Stimulated activated CD8-positive, alpha-beta memory T cell treated with anti-CD3 and anti-CD28 coated beads, Interleukin-2, amount 100 ng/mL, for 1 hour (primary cell): ENCODE results near the gene ACOT11.

Source experiments
- DNase-seq, 2 donors: peaks; one replicate each; pipeline ENCODE4 v3.0.0-alpha.2; 2020; ENCODE audit warnings: low read depth in 2 of 2

ACOT11 gene

DNA sequence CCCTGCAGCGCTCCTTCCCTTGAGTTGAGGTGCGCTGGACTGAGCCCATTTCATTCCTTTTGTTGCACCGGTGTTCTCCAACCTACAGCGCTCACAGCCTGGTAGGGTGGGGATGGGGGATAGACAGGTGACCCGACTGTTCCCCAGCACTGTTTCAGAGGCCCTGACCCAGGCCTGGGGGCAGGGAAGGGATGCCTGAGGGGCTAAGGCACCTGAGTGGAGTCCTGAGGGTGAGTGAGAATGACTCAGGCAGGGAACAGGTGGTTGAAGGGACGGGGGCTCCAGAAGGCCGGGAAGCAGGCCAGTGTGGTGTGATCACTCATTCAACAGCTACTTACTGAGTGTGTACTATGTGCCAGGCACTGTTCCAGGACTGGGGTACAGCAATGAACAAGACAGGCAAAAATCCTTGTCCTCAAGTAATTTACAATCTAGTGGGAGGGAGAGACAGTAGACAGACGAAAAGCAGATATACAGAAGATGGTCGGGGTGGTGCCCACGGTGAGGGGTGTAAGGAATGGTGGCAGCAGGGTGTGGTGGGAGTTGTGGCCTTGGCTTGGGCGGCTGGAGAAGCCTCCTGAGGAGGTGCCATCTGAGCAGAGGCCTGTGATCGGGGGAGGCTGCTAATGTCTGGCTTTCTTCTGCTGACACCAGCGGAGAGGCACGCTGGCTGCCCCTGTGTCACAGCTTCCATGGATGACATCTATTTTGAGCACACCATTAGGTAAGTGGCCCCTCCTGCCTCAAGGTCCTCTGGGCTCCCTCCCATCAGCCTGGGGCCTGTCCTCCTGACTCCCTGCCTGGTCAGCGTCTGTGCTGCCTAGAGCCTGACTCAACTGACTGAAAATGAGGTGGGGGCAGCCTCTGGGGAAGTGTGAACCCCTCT, 37.4 kb downstream of the ACOT11 start:
- no peak for DNase-seq

- DNase-seq: no peak
Measured at GRCh38 chr1:54588377-54588776, 40.3 kb downstream of the ACOT11 start.

DNA sequence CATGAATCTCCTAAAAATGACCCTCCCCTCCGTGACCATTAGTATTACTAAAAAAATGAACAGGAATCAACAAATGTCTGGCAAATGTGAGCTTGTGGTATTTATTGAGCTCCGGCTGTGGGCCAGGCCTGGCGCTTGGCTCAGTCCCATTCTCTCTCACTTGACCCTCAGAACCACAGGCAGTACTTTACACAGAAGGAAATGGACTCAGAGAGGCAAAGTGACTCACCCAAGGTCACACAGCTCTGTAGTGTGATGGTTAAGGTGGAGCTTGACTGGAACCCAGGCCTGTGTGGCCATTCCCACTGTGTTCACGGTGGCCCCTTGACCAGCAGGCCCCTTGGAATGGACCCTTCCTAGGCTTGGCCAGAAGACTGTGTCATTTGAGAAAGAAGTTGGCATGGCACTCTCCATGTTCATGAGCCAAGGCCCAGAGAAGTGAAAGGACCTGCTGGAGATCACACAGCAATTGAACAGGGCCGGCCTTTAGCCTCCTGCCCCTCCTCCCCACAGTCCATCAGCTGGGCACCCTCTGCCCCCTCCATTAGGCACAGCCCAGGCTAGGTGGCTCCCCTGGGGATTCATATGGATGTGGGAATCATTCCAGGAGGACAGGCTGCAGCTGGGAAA, 43.2 kb downstream of the ACOT11 start:
- DNase-seq: no peak

DNA sequence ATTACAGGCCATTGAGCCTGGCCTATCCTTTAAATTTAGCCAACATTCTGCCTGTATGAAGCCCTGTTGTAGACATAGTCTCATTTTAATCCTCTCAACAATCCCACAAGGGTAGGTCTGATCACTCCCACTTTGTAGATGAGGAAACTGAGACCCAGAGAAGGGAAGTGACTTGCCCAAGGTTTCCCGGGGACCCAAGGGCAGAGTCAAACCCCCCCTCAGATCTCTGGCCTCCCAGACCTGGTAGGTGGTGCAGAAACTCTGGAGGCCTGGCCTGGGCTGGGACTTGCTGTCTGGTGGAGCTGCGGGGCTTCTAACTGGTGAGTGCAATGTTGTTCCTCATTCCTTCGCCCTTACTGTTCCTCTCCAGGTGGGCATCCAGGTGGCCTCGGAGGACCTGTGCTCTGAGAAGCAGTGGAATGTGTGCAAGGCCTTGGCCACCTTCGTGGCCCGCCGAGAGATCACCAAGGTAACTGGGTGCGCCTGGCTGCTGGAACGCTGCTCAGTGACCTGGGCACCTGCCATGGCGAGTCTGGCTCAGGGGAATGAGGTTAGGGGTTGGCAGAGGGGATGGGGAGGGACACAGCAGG, 45.6 kb downstream of the ACOT11 start:
- DNase-seq: no peak

DNA sequence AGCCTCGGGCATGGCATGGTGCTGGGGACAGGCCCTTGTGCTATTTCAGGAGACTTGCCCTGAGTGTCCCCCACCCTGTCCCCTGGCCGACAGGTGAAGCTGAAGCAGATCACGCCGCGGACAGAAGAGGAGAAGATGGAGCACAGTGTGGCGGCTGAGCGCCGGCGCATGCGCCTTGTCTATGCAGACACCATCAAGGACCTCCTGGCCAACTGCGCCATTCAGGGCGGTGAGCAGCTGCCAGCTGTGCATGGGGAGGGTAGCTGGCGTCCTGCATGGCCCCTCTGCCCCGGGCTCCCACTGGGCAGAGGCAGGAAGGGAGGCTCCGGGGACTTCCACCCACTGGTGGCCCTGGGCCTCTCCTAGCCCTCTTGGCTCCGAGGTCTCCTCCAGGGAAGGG, 46.4 kb downstream of the ACOT11 start:
- no peak for DNase-seq

- no peak for DNase-seq
Measured at GRCh38 chr1:54595956-54596498, 48.0 kb downstream of the ACOT11 start.

GRCh38 chr1:54596756-54597155, 48.7 kb downstream of the ACOT11 start:
- DNase-seq: no peak

GRCh38 chr1:54597455-54598030, 49.5 kb downstream of the ACOT11 start:
- DNase-seq: no peak

DNA sequence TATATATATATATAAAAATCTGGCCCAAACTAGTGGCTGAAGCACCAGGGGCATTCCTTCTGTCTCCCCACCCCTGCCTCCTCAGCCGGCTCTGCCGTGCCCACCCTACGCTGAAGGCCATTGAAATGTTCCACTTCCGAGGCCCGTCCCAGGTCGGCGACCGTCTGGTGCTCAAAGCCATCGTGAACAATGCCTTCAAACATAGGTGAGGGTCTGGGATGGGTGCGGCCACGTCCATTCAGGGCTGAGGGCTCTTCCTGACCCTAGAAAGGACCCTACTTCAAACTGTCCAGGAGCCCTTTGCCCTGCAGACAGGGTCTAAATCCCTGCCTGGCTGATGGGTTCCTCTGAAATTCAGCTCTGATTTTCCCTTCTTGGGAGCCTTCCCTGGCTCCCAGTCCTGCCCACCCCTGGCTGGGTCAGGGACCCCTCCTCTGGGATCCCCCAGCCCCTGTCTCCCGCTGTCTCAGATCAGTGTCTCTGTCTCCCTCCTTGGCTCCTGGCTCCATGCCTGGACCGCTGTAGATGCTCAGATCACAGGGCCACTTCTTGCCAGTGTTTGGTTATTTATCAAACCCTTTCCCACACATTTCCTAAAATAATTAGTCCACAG, 51.3 kb downstream of the ACOT11 start:
- DNase-seq: no peak

DNA sequence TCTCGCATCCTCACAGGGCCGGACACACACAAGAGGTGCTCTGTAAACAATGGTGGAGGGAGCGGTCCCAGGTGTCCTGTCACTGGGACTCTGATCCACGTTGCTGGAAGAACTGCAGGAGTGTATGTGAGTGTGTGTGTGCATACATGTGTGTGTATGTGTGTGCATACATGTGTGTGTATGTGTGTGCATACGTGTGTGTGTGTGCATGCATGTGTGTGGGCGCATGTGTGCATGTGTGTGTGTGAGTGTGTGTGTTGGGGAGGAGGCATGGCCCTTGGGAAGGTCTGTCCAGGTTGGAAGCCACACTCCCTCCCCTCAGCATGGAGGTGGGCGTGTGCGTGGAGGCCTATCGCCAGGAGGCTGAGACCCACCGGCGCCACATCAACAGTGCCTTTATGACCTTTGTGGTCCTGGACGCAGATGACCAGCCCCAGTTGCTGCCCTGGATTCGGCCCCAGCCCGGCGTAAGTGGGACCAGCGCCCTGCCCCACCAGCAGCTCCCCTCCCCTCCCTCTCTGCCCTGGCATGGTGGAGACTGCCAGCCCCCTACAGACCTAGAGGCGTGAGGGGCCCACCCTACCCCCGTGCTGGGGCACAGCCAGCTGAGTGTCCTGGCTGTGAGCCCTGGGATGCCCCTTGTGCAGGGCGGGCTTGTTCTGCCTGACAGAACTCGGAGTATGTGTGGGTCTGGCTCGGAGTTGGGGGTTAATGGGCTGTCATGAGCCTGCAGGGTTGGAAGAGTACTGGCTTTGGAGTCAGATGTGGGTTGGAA, 53.1 kb downstream of the ACOT11 start:
- no peak for DNase-seq

- no peak for DNase-seq
Measured at GRCh38 chr1:54601730-54602129, 53.7 kb downstream of the ACOT11 start.

DNA sequence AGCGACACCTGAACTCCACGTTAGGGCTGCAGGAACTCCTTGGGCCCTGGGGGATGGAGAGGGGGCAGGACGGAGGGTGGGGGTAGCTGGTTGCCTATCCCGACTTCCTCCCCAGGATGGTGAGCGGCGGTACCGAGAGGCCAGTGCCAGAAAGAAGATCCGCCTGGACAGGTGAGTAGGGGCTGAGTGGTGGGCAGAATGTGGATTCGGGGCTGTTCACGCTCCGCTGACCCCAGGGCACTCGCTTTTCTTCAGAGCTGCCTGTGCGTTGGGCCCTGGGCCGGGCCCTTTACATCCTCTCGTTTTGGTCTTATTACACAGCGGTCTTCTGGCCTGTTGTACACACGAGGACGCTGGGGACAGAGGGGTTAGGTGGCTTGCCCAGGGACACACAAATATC, 54.5 kb downstream of the ACOT11 start:
- no peak for DNase-seq

- DNase-seq: no peak
Measured at GRCh38 chr1:54603241-54603640, 55.2 kb downstream of the ACOT11 start.

DNA sequence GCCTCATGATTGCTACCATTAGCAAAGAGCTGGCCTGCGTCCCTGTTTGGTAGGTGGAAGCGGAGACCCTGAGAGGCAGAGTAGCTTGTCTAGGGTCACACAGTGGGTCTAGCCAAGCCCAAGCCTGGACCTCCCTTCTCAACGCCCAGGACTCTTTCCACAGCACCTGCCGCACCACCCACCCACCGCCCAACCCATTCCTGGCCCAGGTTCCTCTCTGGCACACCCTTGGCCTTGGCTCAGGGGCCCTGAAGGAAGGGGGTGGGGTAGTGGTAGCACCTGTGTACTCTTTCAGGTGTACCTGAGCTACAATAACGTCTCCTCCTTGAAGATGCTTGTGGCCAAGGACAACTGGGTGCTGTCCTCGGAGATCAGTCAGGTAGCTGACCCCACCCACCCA, 56.0 kb downstream of the ACOT11 start:
- DNase-seq: no peak

DNA sequence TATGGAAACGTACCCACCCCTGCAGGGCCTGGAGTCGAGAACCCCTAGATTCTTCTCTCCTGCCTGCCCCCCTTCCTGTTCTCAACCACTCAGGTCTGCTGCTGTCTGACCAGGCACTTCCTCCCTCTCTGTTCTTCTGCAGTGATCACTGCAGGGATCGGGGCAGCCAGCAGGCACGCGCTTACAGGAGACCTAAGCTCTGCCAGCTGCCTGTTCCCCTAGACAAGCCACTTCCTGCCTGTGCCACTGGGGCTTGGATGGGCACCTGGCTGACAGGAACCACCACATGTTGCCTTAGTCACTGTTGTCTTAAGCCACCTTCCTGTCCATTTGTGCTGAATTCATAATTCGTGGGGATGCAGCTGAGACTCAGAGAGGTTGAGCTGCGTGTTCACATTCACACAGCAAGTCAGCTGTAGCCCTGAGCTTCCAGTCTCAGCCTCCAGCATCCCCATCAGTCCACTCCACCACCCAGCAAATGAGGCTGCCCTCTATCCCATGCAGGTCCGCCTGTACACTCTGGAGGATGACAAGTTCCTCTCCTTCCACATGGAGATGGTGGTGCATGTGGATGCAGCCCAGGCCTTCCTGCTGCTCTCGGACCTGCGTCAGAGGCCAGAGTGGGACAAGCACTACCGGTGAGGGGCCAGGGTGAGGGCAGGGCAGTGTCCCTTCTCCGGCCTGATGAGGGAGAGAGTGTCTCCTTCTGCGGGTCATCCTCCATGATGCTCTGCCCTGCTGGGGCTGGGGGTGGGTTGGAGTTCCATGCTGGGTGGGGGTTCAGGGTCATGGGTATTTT, 56.7 kb downstream of the ACOT11 start:
- peak in 1 of 2 donors; percentile 5 for DNase-seq

- no peak for DNase-seq
Measured at GRCh38 chr1:54606096-54606989, 58.3 kb downstream of the ACOT11 start.

DNA sequence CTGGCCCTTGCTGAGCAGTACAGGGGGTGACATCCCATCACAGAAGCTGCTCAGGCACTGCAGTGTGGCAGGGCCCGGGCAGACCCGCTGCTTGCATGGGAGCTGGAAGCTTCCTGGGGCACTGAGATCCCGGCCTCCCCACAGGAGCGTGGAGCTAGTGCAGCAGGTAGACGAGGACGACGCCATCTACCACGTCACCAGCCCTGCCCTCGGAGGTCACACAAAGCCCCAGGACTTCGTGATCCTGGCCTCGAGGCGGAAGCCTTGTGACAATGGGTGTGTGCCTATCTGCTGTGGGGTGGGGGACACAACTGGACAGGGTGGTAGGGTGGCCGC, 58.9 kb downstream of the ACOT11 start:
- DNase-seq: no peak

DNA sequence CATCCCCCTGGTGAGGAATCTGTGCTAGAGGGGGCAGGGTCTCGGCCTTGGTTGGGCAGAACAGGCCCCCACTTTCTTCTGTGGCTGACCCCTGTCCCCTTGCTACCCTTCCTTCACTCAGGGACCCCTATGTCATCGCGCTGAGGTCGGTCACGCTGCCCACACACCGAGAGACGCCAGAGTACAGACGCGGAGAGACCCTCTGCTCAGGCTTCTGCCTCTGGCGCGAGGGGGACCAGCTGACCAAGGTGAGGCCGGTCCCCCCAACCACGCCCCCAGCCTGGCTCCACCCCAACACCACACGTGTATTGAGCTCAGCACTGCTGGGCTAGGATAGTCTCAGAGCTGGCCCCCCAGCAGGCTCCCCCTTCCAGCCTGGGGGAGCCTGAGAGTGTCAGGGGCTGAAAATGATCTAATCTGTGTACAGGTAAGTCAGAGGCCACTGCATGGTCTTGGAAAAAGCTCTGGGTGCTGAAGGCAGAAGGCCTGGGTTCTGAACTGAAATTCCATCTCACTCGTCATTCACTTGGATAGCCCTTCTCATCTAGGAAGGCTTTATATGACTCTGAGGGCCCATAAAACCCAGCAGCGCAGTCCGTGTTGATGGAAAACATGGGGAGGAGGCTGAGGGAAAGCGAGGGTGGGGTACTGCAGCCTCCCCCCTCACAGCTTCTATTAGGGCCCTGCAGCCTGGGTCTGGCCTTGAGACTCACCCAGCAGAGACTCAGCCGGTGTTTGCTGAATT, 60.0 kb downstream of the ACOT11 start:
- no peak for DNase-seq
